ENCODE measurements around the gene KAT6B. TPM values are rescaled to one million over a fixed set of nuclear protein-coding genes. Genes with fewer than 3 reads are reported as not detected.

The KAT6B gene
- polyA plus RNA-seq, 3 donors from 2014 or later, result 9.9 to 55.7 (median 20.2) TPM

GRCh38 chr10:75057680-75058079 is 231.3 kb downstream of the KAT6B start:
- no peak overlapping the region for H3K4me3 Mint-ChIP-seq
- no peaks in the 10 kb centered on the region for H3K36me3 Mint-ChIP-seq
- H3K9me3 Mint-ChIP-seq, result peaks cover 0 to 2% (median 0%) of the 10 kb centered on the region in 6 donors
- peaks cover 0 to 3% (median 1%) of the 10 kb centered on the region in 3 donors for H3K27me3 Mint-ChIP-seq (ENCODE audit: low read depth in 3 of 3)
- DNase-seq, result no peak
- no peaks in the 10 kb centered on the region for H3K4me1 Mint-ChIP-seq
- H3K27ac Mint-ChIP-seq, result no peak overlapping the region

- no peak overlapping the region for H3K27ac Mint-ChIP-seq
- H3K36me3 Mint-ChIP-seq, result no peaks in the 10 kb centered on the region
- no peaks in the 10 kb centered on the region for H3K4me1 Mint-ChIP-seq
- H3K9me3 Mint-ChIP-seq, result peaks cover 0 to 2% (median 0%) of the 10 kb centered on the region in 6 donors
- no peak overlapping the region for H3K4me3 Mint-ChIP-seq
- peaks cover 0 to 3% (median 1%) of the 10 kb centered on the region in 3 donors for H3K27me3 Mint-ChIP-seq (ENCODE audit: low read depth in 3 of 3)
- DNase-seq, result no peak
Observed at GRCh38 chr10:75058161-75058560, 231.8 kb downstream of the KAT6B start.

GRCh38 chr10:75061709-75062505 is 235.5 kb downstream of the KAT6B start:
- Mint-ChIP-seq H3K4me1 (no peaks in the 10 kb centered on the region), H3K4me3 (no peak overlapping the region), H3K27ac (no peak overlapping the region), H3K9me3 (peaks cover 0 to 2% (median 0%) of the 10 kb centered on the region in 6 donors), H3K36me3 (no peaks in the 10 kb centered on the region), H3K27me3 (ENCODE audit: low read depth in 3 of 3) (peaks cover 0 to 5% (median 1%) of the 10 kb centered on the region in 3 donors)
- no peak for DNase-seq

GRCh38 chr10:75062506-75063299 is 236.3 kb downstream of the KAT6B start:
- peaks cover 0 to 5% (median 1%) of the 10 kb centered on the region in 3 donors for H3K27me3 Mint-ChIP-seq (ENCODE audit: low read depth in 3 of 3)
- H3K27ac Mint-ChIP-seq, result no peak overlapping the region
- peaks cover 0 to 2% (median 0%) of the 10 kb centered on the region in 6 donors for H3K9me3 Mint-ChIP-seq
- no peak overlapping the region for H3K4me3 Mint-ChIP-seq
- H3K36me3 Mint-ChIP-seq, result no peaks in the 10 kb centered on the region
- no peak for DNase-seq
- no peaks in the 10 kb centered on the region for H3K4me1 Mint-ChIP-seq

- H3K9me3 Mint-ChIP-seq, result peaks cover 0 to 2% (median 0%) of the 10 kb centered on the region in 6 donors
- no peak overlapping the region for H3K4me3 Mint-ChIP-seq
Observed at GRCh38 chr10:75063461-75064230, 237.2 kb downstream of the KAT6B start.

GRCh38 chr10:75065076-75065475 is 238.7 kb downstream of the KAT6B start:
- no peaks in the 10 kb centered on the region for H3K36me3 Mint-ChIP-seq
- H3K9me3 Mint-ChIP-seq, result peaks cover 0 to 2% (median 0%) of the 10 kb centered on the region in 6 donors
- no peak overlapping the region for H3K27ac Mint-ChIP-seq
- H3K27me3 Mint-ChIP-seq (ENCODE audit: low read depth in 3 of 3), result peaks cover 0 to 2% (median 0%) of the 10 kb centered on the region in 3 donors
- no peak for DNase-seq
- no peak overlapping the region for H3K4me3 Mint-ChIP-seq
- no peaks in the 10 kb centered on the region for H3K4me1 Mint-ChIP-seq

More at GRCh38 chr10:75063461-75064230, 237.2 kb downstream of the KAT6B start:
- H3K27me3 Mint-ChIP-seq (ENCODE audit: low read depth in 3 of 3), result peaks cover 0 to 5% (median 1%) of the 10 kb centered on the region in 3 donors
- H3K27ac Mint-ChIP-seq, result no peak overlapping the region
- no peaks in the 10 kb centered on the region for H3K4me1 Mint-ChIP-seq
- H3K36me3 Mint-ChIP-seq, result no peaks in the 10 kb centered on the region
- no peak for DNase-seq

GRCh38 chr10:75066271-75066670 is 239.9 kb downstream of the KAT6B start:
- no peaks in the 10 kb centered on the region for H3K4me1 Mint-ChIP-seq
- H3K4me3 Mint-ChIP-seq, result no peak overlapping the region
- no peak overlapping the region for H3K27ac Mint-ChIP-seq
- H3K36me3 Mint-ChIP-seq, result no peaks in the 10 kb centered on the region
- peaks cover 0 to 2% (median 0%) of the 10 kb centered on the region in 6 donors for H3K9me3 Mint-ChIP-seq
- H3K27me3 Mint-ChIP-seq (ENCODE audit: low read depth in 3 of 3), result peaks cover 0 to 2% (median 0%) of the 10 kb centered on the region in 3 donors
- DNase-seq, result no peak

- H3K4me1 Mint-ChIP-seq, result no peaks in the 10 kb centered on the region
- H3K36me3 Mint-ChIP-seq, result no peaks in the 10 kb centered on the region
- no peak for DNase-seq
- no peaks in the 10 kb centered on the region for H3K9me3 Mint-ChIP-seq
- no peak overlapping the region for H3K27ac Mint-ChIP-seq
- peaks cover 0 to 2% (median 0%) of the 10 kb centered on the region in 3 donors for H3K27me3 Mint-ChIP-seq (ENCODE audit: low read depth in 3 of 3)
- H3K4me3 Mint-ChIP-seq, result no peak overlapping the region
Observed at GRCh38 chr10:75067272-75067671, 240.9 kb downstream of the KAT6B start.

- Mint-ChIP-seq H3K9me3 (no peaks in the 10 kb centered on the region), H3K4me1 (no peaks in the 10 kb centered on the region), H3K27ac (no peak overlapping the region), H3K4me3 (no peak overlapping the region), H3K27me3 (ENCODE audit: low read depth in 3 of 3) (peaks cover 0 to 2% (median 0%) of the 10 kb centered on the region in 3 donors), H3K36me3 (no peaks in the 10 kb centered on the region)
- no peak for DNase-seq
Observed at GRCh38 chr10:75068523-75068922, 242.1 kb downstream of the KAT6B start.

GRCh38 chr10:75070476-75070875 is 244.1 kb downstream of the KAT6B start:
- Mint-ChIP-seq H3K27me3 (ENCODE audit: low read depth in 3 of 3) (peaks cover 1 to 2% (median 2%) of the 10 kb centered on the region in 3 donors), H3K36me3 (no peaks in the 10 kb centered on the region), H3K27ac (peak overlapping the region in 2 of 6 donors; percentile 25 to 46)

GRCh38 chr10:75070961-75071428 is 244.6 kb downstream of the KAT6B start:
- peak overlapping the region in 1 of 6 donors; percentile 46 for H3K27ac Mint-ChIP-seq
- peaks cover 0 to 2% (median 1%) of the 10 kb centered on the region in 3 donors for H3K27me3 Mint-ChIP-seq (ENCODE audit: low read depth in 3 of 3)
- H3K36me3 Mint-ChIP-seq, result no peaks in the 10 kb centered on the region
- H3K4me1 Mint-ChIP-seq, result peaks cover 20 to 21% of the 10 kb centered on the region in 2 donors
- no peaks in the 10 kb centered on the region for H3K9me3 Mint-ChIP-seq
- no peak overlapping the region for H3K4me3 Mint-ChIP-seq
- DNase-seq, result no peak

More at GRCh38 chr10:75070476-75070875, 244.1 kb downstream of the KAT6B start:
- Mint-ChIP-seq H3K4me3 (no peak overlapping the region), H3K9me3 (no peaks in the 10 kb centered on the region), H3K4me1 (peaks cover 18 to 20% of the 10 kb centered on the region in 2 donors)
- no peak for DNase-seq

- Mint-ChIP-seq H3K27ac (no peak overlapping the region), H3K4me3 (no peak overlapping the region), H3K9me3 (no peaks in the 10 kb centered on the region), H3K36me3 (no peaks in the 10 kb centered on the region), H3K27me3 (ENCODE audit: low read depth in 3 of 3) (peaks cover 0 to 2% (median 1%) of the 10 kb centered on the region in 3 donors), H3K4me1 (peaks cover 20 to 26% of the 10 kb centered on the region in 2 donors)
- no peak for DNase-seq
Observed at GRCh38 chr10:75071756-75072155, 245.4 kb downstream of the KAT6B start.

- H3K27ac Mint-ChIP-seq, result no peak overlapping the region
- peaks cover 0 to 2% (median 1%) of the 10 kb centered on the region in 3 donors for H3K27me3 Mint-ChIP-seq (ENCODE audit: low read depth in 3 of 3)
- DNase-seq, result no peak
- H3K9me3 Mint-ChIP-seq, result no peaks in the 10 kb centered on the region
- H3K4me1 Mint-ChIP-seq, result peaks cover 22 to 26% of the 10 kb centered on the region in 2 donors
- no peak overlapping the region for H3K4me3 Mint-ChIP-seq
- H3K36me3 Mint-ChIP-seq, result no peaks in the 10 kb centered on the region
Observed at GRCh38 chr10:75072727-75073126, 246.3 kb downstream of the KAT6B start.

Data from immature natural killer cell (primary cell).